ENCODE results near the gene TNFRSF14. TPM values are rescaled to one million over a fixed set of nuclear protein-coding genes. Genes with fewer than 3 reads are reported as not detected.

Gene TNFRSF14
- total and polyA plus RNA-seq, 2 of the 13 experiments (the other 11 are each of a cell fraction or from before 2014, with no cell fraction given): 11.9 to 49.9 TPM

DNA sequence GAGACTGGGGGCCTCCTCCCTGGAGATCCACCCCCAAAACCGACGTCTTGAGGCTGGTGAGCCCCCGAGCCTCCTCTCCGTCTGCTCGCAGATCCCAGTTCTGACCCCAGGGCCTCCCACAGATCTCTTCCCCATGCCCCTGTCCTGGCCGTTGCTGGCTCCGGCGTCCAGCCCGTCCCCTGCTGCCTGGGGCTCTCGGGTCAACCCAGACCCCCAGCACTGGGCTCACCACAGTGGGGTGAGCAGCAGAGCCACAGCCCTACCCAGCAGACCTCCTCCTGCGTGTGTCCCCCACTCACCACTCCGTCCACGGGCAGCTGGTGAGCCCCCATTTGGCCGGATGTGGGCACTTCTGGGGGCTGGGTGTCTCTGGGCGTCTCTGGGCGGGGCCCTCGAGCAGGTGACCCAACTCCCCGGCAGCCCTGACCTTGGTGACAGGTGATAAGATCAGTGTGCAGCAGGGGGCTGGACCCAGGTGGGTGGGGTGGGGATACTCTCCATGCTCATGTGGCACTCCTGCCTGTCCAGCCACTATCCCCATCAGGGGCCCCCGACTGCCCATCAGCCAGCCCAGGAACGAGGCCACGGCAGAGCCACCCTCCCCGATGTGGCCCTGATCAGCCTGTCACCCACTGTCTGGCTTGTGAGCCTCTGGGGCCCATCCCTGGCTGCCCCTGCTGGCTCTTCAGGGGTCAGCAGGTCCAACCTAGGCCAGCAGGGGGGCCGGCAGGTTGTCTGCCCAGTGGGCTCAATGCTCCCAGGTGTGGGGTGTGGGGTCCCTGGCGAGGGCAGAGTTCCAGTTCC is 709 bp downstream of the TNFRSF14 start (continued):
- TF ChIP-seq, protein P1, sequence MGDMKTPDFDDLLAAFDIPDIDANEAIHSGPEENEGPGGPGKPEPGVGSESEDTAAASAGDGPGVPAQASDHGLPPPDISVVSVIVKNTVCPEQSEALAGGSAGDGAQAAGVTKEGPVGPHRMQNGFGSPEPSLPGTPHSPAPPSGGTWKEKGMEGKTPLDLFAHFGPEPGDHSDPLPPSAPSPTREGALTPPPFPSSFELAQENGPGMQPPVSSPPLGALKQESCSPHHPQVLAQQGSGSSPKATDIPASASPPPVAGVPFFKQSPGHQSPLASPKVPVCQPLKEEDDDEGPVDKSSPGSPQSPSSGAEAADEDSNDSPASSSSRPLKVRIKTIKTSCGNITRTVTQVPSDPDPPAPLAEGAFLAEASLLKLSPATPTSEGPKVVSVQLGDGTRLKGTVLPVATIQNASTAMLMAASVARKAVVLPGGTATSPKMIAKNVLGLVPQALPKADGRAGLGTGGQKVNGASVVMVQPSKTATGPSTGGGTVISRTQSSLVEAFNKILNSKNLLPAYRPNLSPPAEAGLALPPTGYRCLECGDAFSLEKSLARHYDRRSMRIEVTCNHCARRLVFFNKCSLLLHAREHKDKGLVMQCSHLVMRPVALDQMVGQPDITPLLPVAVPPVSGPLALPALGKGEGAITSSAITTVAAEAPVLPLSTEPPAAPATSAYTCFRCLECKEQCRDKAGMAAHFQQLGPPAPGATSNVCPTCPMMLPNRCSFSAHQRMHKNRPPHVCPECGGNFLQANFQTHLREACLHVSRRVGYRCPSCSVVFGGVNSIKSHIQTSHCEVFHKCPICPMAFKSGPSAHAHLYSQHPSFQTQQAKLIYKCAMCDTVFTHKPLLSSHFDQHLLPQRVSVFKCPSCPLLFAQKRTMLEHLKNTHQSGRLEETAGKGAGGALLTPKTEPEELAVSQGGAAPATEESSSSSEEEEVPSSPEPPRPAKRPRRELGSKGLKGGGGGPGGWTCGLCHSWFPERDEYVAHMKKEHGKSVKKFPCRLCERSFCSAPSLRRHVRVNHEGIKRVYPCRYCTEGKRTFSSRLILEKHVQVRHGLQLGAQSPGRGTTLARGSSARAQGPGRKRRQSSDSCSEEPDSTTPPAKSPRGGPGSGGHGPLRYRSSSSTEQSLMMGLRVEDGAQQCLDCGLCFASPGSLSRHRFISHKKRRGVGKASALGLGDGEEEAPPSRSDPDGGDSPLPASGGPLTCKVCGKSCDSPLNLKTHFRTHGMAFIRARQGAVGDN (CRISPR knock-in tag; IDR thresholded peaks at IDR 0.05): peak; percentile 71
- TF ChIP-seq MAZ (IDR thresholded peaks at IDR 0.05; ENCODE audit: borderline replicate concordance, low read depth, low read length) (no peak), MAZ (CRISPR knock-in tag; IDR thresholded peaks at IDR 0.05; ENCODE audit: low read depth) (peak; percentile 52; the same call in 1 of the 2 replicates), HOXA3 (CRISPR knock-in tag; IDR thresholded peaks at IDR 0.05) (peak; percentile 23; the same call in 1 of the 2 replicates), STAG1 (CRISPR knock-in tag; IDR thresholded peaks at IDR 0.05) (peak; percentile 9; the same call in 1 of the 2 replicates), ZEB1 (IDR thresholded peaks at IDR 0.05; ENCODE audit: insufficient replicate concordance, low read depth) (peak; percentile 28), GLI4 (CRISPR knock-in tag; IDR thresholded peaks at IDR 0.05; ENCODE audit: borderline replicate concordance) (peak; percentile 42; the same call in 1 of the 2 replicates), PCBP1 (IDR thresholded peaks at IDR 0.05; ENCODE audit: borderline replicate concordance, low read depth, low read length) (0 out of 2 replicates have a peak, but pooled peaks have one; percentile 12), JARID2 (CRISPR knock-in tag; IDR thresholded peaks at IDR 0.05; ENCODE audit: insufficient replicate concordance) (no peak), ZNF253 (CRISPR knock-in tag; IDR thresholded peaks at IDR 0.05; ENCODE audit: borderline replicate concordance) (0 out of 2 replicates have a peak, but pooled peaks have one; percentile 34), ZNF543 (CRISPR knock-in tag; IDR thresholded peaks at IDR 0.05) (peak; percentile 98), HOXA5 (CRISPR knock-in tag; IDR thresholded peaks at IDR 0.05) (0 out of 2 replicates have a peak, but pooled peaks have one; percentile 42), ZNF232 (CRISPR knock-in tag; IDR thresholded peaks at IDR 0.05; ENCODE audit: borderline replicate concordance) (no peak), MED8 (CRISPR knock-in tag; IDR thresholded peaks at IDR 0.05; ENCODE audit: insufficient replicate concordance) (peak; percentile 50), MAFK (conservative IDR thresholded peaks at IDR 0.05 in 1 of 2, IDR thresholded peaks at IDR 0.05 in 1 of 2; ENCODE audit: low read length in 2 of 2) (no peak), FOSL2 (CRISPR knock-in tag; IDR thresholded peaks at IDR 0.05) (0 out of 2 replicates have a peak, but pooled peaks have one; percentile 4)
- TF ChIP-seq, protein P2, sequence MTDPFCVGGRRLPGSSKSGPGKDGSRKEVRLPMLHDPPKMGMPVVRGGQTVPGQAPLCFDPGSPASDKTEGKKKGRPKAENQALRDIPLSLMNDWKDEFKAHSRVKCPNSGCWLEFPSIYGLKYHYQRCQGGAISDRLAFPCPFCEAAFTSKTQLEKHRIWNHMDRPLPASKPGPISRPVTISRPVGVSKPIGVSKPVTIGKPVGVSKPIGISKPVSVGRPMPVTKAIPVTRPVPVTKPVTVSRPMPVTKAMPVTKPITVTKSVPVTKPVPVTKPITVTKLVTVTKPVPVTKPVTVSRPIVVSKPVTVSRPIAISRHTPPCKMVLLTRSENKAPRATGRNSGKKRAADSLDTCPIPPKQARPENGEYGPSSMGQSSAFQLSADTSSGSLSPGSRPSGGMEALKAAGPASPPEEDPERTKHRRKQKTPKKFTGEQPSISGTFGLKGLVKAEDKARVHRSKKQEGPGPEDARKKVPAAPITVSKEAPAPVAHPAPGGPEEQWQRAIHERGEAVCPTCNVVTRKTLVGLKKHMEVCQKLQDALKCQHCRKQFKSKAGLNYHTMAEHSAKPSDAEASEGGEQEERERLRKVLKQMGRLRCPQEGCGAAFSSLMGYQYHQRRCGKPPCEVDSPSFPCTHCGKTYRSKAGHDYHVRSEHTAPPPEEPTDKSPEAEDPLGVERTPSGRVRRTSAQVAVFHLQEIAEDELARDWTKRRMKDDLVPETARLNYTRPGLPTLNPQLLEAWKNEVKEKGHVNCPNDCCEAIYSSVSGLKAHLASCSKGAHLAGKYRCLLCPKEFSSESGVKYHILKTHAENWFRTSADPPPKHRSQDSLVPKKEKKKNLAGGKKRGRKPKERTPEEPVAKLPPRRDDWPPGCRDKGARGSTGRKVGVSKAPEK (CRISPR knock-in tag; IDR thresholded peaks at IDR 0.05; ENCODE audit: borderline replicate concordance): 0 out of 2 replicates have a peak, but pooled peaks have one; percentile 24
- TF ChIP-seq, protein P3, sequence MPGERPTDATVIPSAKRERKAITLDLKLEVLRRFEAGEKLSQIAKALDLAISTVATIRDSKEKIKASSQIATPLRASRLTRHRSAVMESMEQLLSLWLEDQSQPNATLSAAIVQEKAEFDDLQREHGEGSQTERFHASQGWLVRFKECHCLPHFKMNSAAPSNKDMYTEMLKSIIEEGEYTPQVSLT (CRISPR knock-in tag; IDR thresholded peaks at IDR 0.05; ENCODE audit: borderline replicate concordance, low read depth): no peak

Measured in HepG2 (cell line).